Kidney (tissue), 14 donors: ENCODE results near the gene FUBP3. TPM values are rescaled to one million over a fixed set of nuclear protein-coding genes. Genes with fewer than 3 reads are reported as not detected.

Experiments used
- DNase-seq, 5 donors: peaks; one replicate each; pipeline ENCODE4 v3.0.0-alpha.2; 2013 to 2020
- FAIRE-seq: peaks from 2 replicates; lab custom pipeline; 2012; peaks lifted over from hg19 to GRCh38; lab: Jason Lieb, UNC
- H3K27ac ChIP-seq, 2 donors: one replicate each; pipeline ENCODE4 v1.7.0; 2013; ENCODE audit warnings: low read depth in 2 of 2, low read length in 2 of 2, inconsistent platforms in 1 of 2
- H3K27me3 ChIP-seq: one replicate; pipeline ENCODE4 v1.7.1; 2013; ENCODE audit warnings: low read length, inconsistent platforms; ENCODE audit not compliant: control insufficient read depth, insufficient read depth
- H3K36me3 ChIP-seq, 3 donors: one replicate each; pipeline versions ENCODE4 v1.7.0 to v1.7.1; 2013; ENCODE audit warnings: low read length in 3 of 3, control low read depth in 1 of 3, inconsistent platforms in 1 of 3; ENCODE audit not compliant: insufficient read depth in 3 of 3, control insufficient read depth in 2 of 3
- H3K4me1 ChIP-seq, 3 donors: one replicate each; pipeline versions ENCODE4 v1.7.0 to v1.7.1; 2013; ENCODE audit warnings: low read length in 3 of 3, inconsistent platforms in 1 of 3, low read depth in 1 of 3; ENCODE audit not compliant: control insufficient read depth in 2 of 3, insufficient read depth in 2 of 3
- H3K4me3 ChIP-seq, 3 donors: one replicate each; pipeline versions ENCODE4 v1.7.0 to v1.8.1; 2013; ENCODE audit warnings: low read length in 3 of 3, control low read depth in 1 of 3, inconsistent platforms in 1 of 3
- H3K9ac ChIP-seq, 3 donors: one replicate each; pipeline versions ENCODE4 v1.7.0 to v1.7.1; 2013; ENCODE audit warnings: low read length in 3 of 3, control low read depth in 1 of 3, inconsistent platforms in 1 of 3
- H3K9me3 ChIP-seq, 3 donors: one replicate each; pipeline versions ENCODE4 v1.7.0 to v1.7.1; 2013; ENCODE audit warnings: low read length in 3 of 3, control low read depth in 1 of 3, inconsistent platforms in 1 of 3; ENCODE audit not compliant: control insufficient read depth in 2 of 3, insufficient read depth in 1 of 3
- intact Hi-C: fragments of 100-400 bp; cut with DNase I; formaldehyde crosslinking; loops from one replicate; pipeline ENCODE4 v1.11.1; 2022
- polyA plus RNA-seq: library from polyadenylated mRNA; stranded (reverse); fragments of 350-450 nt; fragmentation: Illumina TruSeq; extraction: RNeasy Lipid Tissue Mini Kit (QIAGEN cat#74804); gene quantifications from one replicate; pipeline ENCODE4 v1.2.3, GENCODE V29; 2014; ENCODE audit warnings: low read depth, low replicate concordance; ENCODE audit not compliant: insufficient read depth
- total RNA-seq: library from RNA; stranded (reverse); fragmentation: NEBNext Ultra II Directional; extraction: Animal tissue kit (Norgen Biotek cat#: 25700); gene quantifications from one replicate; pipeline ENCODE4 v1.2.1, GENCODE V29; 2021
- TF ChIP-seq, protein P1 (sequence below): IDR thresholded peaks from 3 replicates; pipeline ENCODE4 v1.5.1; 2012; ENCODE audit warnings: mild to moderate bottlenecking, moderate library complexity, borderline replicate concordance; ENCODE audit not compliant: insufficient read depth; ENCODE audit errors: extremely low read depth
- donor health status: control.
- donor health status: control.
- donor health status: control.
- donor health status: control.
- donor health status: control.
- donor health status: DM: yes; HTN: yes; CAD: no.
- donor health status: Normal renal cell carcinoma (clear cell type).

The FUBP3 gene
- total and polyA plus RNA-seq, 2 donors from 2014 or later, result 19.4 to 44.1 TPM

DNA sequence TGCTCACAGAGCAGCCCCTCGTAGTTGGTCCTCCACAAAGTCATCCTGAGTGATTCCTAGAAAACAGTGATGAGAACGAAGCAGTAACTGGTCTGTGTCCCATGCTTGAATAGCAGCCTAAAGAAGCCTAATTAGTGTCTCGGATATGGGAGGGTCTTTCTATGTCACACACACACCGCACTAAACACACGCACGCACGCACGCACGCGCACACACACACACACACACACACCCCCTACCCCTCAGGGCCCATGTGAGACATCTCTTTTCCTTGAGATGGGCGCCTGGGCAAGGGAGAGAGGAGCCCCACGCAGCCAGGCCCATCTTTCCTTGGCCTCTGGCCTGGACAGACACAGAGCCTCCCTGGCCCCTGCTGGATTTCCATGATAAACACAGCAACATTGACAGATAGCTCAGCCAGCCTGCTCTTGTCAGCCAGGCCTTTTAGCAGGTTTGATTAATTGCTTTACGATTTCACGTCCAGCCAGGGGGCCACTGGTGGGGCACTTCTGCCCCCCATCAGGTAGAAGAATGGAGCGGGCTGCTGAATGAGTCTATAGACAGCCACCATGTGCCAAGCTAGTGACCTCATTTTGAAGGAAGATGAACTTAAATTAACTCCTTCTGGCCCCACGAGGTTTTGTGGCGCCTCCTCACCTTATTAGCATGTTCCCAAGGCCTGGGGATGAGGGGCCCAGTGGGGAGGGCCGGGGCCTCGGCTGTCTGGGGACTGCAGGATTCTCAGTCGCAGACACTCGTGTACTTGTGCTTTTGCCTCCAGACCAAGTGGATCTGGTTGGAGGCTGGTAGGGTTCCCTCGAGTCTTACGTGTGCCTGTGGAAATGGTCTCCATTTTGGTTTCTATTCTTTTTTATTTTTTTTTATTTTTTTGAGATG lies 48.8 kb downstream of the FUBP3 start:
- no peaks in the 10 kb centered on the region for H3K27me3 ChIP-seq
- no peak overlapping the region for H3K27ac ChIP-seq
- H3K4me3 ChIP-seq, result no peak overlapping the region
- TF ChIP-seq, protein P1, sequence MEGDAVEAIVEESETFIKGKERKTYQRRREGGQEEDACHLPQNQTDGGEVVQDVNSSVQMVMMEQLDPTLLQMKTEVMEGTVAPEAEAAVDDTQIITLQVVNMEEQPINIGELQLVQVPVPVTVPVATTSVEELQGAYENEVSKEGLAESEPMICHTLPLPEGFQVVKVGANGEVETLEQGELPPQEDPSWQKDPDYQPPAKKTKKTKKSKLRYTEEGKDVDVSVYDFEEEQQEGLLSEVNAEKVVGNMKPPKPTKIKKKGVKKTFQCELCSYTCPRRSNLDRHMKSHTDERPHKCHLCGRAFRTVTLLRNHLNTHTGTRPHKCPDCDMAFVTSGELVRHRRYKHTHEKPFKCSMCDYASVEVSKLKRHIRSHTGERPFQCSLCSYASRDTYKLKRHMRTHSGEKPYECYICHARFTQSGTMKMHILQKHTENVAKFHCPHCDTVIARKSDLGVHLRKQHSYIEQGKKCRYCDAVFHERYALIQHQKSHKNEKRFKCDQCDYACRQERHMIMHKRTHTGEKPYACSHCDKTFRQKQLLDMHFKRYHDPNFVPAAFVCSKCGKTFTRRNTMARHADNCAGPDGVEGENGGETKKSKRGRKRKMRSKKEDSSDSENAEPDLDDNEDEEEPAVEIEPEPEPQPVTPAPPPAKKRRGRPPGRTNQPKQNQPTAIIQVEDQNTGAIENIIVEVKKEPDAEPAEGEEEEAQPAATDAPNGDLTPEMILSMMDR, result no peak
- H3K9ac ChIP-seq, result no peak overlapping the region
- no peaks in the 10 kb centered on the region for H3K4me1 ChIP-seq
- H3K36me3 ChIP-seq, result peaks cover 7 to 63% (median 36%) of the 10 kb centered on the region in 3 donors
- FAIRE-seq (no peak), DNase-seq (no peak)
- intact Hi-C loops, result no loop called here
- no peaks in the 10 kb centered on the region for H3K9me3 ChIP-seq

DNA sequence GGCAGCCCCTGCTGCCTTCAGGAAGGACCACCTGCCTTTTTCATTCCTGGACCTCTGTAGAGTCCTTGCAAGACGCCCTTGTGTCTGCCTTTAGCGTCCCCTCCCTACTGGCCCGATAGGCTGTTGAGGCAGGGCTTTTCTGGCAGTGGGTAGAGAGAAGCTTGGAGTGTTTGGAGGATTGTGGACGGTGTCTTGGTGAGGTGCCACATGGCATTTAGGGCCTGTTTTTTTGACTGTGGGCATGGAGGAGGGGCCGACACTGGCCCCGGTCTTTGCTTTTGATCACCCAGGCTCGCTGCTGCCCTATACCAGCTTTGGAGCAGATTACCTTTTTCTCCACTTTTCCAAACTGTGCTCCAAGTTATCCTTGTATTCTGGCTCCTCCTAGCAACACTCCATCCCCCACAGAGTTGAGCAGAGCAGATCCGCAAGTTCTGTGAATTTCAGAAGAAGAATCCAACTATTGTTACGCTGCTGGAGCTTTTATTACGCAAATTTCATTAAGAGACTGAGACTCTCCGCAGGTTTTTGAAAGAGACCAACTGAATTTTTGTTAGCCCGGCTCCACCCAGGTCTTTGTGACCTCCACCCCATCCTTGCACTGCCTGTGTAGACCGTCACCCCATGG lies 50.2 kb downstream of the FUBP3 start:
- intact Hi-C loops, result no loop called here
- no peak for FAIRE-seq

DNA sequence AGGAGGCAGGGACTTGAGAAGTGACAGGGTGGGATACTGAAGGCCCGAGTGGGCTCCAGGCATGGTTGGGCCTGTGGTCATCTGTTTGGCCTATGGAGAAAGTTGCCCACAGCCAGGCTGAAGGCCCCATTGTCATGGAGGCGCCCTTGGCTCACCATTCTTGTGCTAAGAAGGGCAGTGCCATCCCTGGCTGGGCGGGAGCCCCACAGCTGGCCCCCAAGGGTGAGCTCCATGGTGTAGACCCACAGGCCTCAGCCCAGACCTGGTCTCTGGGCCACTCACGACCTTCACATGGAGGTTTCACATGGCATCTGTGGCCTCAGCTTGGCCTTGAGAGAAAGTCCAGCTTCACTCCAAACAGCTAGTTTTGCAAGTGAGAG lies 50.7 kb downstream of the FUBP3 start:
- no peak overlapping the region for H3K4me3 ChIP-seq
- FAIRE-seq (no peak), DNase-seq (no peak)
- H3K27ac ChIP-seq, result no peak overlapping the region
- H3K4me1 ChIP-seq, result no peaks in the 10 kb centered on the region
- intact Hi-C loops, result no loop called here
- no peaks in the 10 kb centered on the region for H3K9me3 ChIP-seq
- peaks cover 3 to 48% (median 27%) of the 10 kb centered on the region in 3 donors for H3K36me3 ChIP-seq
- TF ChIP-seq, protein P1, result no peak
- H3K27me3 ChIP-seq, result no peaks in the 10 kb centered on the region
- H3K9ac ChIP-seq, result no peak overlapping the region

More for the DNA sequence above, 50.2 kb downstream of the FUBP3 start:
- no peaks in the 10 kb centered on the region for H3K9me3 ChIP-seq
- H3K27ac ChIP-seq, result no peak overlapping the region
- H3K9ac ChIP-seq, result no peak overlapping the region
- H3K27me3 ChIP-seq, result no peaks in the 10 kb centered on the region
- peaks cover 3 to 49% (median 27%) of the 10 kb centered on the region in 3 donors for H3K36me3 ChIP-seq
- no peak overlapping the region for H3K4me3 ChIP-seq
- no peak for DNase-seq
- H3K4me1 ChIP-seq, result no peaks in the 10 kb centered on the region
- TF ChIP-seq, protein P1, result no peak
